ENCODE data around the gene SERTAD1.

Gene SERTAD1

DNA sequence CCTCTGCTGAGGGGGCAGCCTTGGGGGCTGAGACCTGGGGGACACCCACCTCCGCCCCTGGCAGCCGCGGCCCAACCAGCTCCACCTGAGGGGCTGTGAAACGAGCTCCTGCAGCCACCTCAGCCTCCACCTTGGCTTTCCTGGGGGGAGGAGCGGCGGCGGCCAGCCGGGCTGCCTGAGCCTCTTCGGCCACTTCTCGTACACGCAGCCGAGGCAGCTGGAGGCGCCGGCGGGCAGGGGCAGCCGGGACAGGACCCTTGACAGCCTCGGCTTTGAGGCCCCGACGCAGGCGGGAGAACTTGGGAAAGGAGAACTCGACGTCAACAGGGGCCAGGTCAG is 28.3 kb downstream of the SERTAD1 start:
- ChIA-PET POLR2A (no interaction called here), CTCF (no interaction called here)
- TF ChIP-seq, protein P1, sequence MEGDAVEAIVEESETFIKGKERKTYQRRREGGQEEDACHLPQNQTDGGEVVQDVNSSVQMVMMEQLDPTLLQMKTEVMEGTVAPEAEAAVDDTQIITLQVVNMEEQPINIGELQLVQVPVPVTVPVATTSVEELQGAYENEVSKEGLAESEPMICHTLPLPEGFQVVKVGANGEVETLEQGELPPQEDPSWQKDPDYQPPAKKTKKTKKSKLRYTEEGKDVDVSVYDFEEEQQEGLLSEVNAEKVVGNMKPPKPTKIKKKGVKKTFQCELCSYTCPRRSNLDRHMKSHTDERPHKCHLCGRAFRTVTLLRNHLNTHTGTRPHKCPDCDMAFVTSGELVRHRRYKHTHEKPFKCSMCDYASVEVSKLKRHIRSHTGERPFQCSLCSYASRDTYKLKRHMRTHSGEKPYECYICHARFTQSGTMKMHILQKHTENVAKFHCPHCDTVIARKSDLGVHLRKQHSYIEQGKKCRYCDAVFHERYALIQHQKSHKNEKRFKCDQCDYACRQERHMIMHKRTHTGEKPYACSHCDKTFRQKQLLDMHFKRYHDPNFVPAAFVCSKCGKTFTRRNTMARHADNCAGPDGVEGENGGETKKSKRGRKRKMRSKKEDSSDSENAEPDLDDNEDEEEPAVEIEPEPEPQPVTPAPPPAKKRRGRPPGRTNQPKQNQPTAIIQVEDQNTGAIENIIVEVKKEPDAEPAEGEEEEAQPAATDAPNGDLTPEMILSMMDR (IDR thresholded peaks at IDR 0.05; ENCODE audit: control extremely low read depth, extremely low read depth, low read depth, missing control alignments), result no peak
- DNase-seq (ENCODE audit: extremely low spot score), result no peak

DNA sequence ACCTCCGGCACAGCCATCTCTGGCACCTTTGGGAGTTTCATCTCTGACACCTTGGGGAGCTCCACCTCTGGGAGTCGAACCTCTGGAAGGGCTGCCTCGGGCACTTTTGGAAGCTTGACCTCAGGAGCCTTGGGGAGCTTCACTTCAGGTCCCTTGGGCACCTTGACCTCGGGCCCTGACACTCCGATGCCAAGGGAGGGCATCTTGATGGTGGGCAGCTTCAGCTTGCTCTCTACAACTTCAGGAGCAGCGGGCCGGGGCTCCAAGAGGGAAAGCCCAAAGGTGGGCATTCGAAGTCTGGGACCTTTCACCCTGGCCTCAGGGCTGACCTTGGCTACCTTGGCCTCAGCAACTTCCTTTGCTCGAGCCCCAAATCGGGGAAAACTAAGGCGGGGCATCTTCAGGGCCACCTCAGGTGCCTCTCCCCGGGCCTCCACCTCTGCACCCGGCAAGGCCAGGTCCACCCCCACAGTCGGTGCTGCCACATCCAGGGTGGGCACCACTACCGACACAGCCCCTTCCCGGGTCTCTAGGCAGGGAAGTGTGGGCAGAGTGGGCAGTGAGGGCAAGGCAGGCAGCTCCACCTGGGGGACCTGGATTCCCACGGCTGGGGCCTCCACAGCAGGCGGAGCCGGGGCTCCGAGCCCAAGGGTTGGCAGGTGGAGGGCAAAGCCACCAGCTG is 28.8 kb downstream of the SERTAD1 start:
- ChIA-PET CTCF (interaction anchor here (1.3 to 1.7 kb wide), 2 partner anchors 48 to 68 kb away, joined by 3 to 4 read pairs; partner anchors contain the start of gene BLVRB), POLR2A (interaction anchor here (0.8 kb wide), 1 partner anchor 9 kb away, joined by 3 read pairs; no protein-coding TSS in a partner anchor)
- DNase-seq (ENCODE audit: extremely low spot score), result no peak
- TF ChIP-seq, protein P1 (IDR thresholded peaks at IDR 0.05; ENCODE audit: control extremely low read depth, extremely low read depth, low read depth, missing control alignments), result no peak

DNA sequence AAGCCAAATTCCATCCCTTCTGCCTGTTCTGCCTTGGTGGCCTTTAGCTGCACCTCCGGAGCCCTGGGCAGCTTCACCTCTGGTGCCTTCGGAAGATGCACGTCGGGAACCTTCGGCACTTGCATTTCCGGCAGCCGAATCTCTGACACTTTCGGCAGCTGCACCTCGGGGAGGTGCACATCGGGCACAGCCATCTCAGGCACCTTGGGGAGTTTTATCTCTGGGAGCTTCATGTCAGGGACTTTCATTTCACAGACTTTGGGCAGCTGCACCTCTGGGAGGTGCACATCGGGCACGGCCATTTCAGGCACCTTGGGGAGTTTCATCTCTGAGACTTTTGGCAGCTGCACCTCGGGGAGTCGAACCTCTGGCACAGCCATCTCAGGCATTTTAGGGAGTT is 29.8 kb downstream of the SERTAD1 start:
- POLR2A ChIA-PET, result interaction anchor here (0.8 kb wide), 1 partner anchor 8 kb away, joined by 3 read pairs; no protein-coding TSS in a partner anchor
- TF ChIP-seq, protein P1 (IDR thresholded peaks at IDR 0.05; ENCODE audit: control extremely low read depth, extremely low read depth, low read depth, missing control alignments), result no peak
- CTCF ChIA-PET, result interaction anchor here (1.3 to 1.7 kb wide), 2 partner anchors 47 to 69 kb away, joined by 3 to 4 read pairs; partner anchors contain the start of gene BLVRB
- no peak for DNase-seq (ENCODE audit: extremely low spot score)

DNA sequence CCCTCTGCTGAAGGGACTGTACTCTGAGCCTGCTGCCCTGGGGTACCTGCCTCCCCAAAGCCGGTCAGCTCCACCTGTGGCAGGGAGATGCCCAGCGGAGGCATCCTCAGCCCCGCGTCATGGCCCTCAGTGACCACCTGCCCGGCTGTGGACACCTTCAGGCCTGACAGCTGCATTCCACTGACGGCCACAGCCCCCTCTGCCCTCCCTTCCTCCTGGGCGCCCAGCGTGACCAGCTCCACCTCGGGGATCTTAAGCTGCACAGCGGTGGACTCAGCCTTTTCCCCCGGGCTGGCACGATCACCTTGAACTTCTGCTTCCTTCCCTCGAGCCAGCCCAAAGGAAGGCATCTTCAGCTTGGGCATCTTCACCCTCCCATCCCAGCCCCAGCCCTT is 31.0 kb downstream of the SERTAD1 start:
- ChIA-PET POLR2A (interaction anchor here (0.8 kb wide), 1 partner anchor 8 kb away, joined by 3 read pairs; no protein-coding TSS in a partner anchor), CTCF (interaction anchor here (1.6 kb wide), 1 partner anchor 70 kb away, joined by 6 read pairs; no protein-coding TSS in a partner anchor)
- DNase-seq (ENCODE audit: extremely low spot score), result no peak

DNA sequence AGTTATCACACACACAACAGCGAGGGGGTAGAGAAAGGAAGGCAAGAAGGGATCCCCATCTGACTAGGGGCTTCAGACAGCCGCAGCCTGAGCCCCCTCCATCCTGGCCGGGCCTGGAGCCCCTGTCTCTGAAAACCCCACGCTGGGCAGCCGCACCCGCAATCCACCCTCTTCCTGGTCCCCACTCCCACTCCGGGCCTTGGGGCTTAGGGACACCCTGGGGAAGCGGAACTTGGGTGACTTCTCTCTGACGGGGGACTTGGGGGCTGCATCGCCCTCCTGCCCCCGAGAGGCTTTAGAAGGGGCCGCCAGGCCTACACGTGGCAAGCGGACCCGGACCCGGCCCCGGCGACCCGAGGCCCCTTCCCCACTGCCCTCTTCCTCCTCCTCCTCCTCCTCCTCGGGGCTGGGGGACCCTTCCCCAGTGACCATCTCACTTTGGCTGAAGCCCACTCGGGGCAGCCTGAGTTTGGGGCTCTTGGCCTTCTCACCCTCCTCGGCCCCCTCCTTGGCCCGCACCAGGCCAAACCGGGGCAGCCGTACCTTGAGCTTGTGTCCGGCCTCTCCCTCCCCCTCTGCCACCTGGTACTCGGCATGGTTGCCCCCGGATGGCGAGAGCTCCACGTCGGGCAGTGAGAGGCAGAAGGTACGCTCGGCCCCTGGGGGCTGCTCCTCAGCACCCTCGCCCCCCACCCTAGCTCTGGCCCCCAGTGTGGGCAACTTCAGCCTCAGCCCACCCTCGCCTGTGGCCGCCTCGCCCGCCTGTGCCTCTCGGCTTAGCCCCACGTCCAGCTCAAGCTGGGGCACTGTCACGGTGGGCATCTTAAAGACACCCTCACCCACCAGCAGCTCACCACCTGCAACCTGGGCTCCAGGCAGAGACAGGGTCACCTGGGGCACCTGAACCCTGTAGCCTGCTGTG is 31.6 kb downstream of the SERTAD1 start:
- no peak for DNase-seq (ENCODE audit: extremely low spot score)
- POLR2A ChIA-PET, result interaction anchor here (0.8 kb wide), 1 partner anchor 9 kb away, joined by 3 read pairs; no protein-coding TSS in a partner anchor
- CTCF ChIA-PET, result interaction anchor here (1.6 kb wide), 1 partner anchor 70 kb away, joined by 6 read pairs; no protein-coding TSS in a partner anchor
- TF ChIP-seq, protein P1 (IDR thresholded peaks at IDR 0.05; ENCODE audit: control extremely low read depth, extremely low read depth, low read depth, missing control alignments), result no peak

More for the DNA sequence above, 31.0 kb downstream of the SERTAD1 start:
- TF ChIP-seq, protein P1 (IDR thresholded peaks at IDR 0.05; ENCODE audit: control extremely low read depth, extremely low read depth, low read depth, missing control alignments), result no peak

DNA sequence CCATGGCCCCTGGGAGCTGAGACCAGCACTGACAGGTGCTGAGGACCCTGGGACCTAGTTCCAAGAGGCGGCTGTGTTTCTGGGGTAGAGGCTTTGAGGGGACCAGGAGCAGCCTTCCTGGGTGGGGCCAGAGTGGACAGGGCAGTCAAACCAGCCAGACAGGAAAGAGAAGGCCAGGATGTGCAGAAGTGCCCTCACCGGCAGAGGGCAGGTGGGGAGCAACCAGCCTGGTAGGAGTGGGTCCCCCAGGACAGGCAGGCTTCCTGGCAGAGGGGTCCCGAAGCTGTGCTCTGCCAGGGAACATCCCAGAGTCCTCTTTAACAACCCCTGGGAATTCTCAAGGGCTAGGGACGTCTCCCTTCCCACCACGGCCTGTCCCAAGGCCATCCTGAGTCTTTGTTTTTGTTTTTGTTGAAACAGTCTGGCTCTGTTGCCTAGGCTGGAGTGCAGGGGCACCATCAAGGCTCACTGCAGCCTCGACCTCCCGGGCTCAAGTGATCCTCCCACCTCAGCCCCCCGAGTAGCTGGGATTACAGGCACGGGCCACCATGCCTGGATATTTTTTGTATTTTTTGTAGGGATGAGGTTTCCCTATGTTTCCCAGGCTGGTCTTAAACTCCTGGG is 32.8 kb downstream of the SERTAD1 start:
- TF ChIP-seq, protein P1 (IDR thresholded peaks at IDR 0.05; ENCODE audit: control extremely low read depth, extremely low read depth, low read depth, missing control alignments), result no peak
- no peak for DNase-seq (ENCODE audit: extremely low spot score)
- CTCF ChIA-PET, result no interaction called here
- POLR2A ChIA-PET, result no interaction called here
